Fibroblast of skin of right biceps (primary cell): ENCODE results near the gene TYMP.

Source experiments
- DNase-seq: peaks from one replicate; pipeline ENCODE4 v3.0.0-alpha.2; 2013

Gene TYMP

GRCh38 chr22:50504369-50505211 lies 25.2 kb downstream of the TYMP start:
- no peak for DNase-seq

- DNase-seq = no peak
These were observed 26.2 kb downstream of the TYMP start for GRCh38 chr22:50503475-50504145.

DNA sequence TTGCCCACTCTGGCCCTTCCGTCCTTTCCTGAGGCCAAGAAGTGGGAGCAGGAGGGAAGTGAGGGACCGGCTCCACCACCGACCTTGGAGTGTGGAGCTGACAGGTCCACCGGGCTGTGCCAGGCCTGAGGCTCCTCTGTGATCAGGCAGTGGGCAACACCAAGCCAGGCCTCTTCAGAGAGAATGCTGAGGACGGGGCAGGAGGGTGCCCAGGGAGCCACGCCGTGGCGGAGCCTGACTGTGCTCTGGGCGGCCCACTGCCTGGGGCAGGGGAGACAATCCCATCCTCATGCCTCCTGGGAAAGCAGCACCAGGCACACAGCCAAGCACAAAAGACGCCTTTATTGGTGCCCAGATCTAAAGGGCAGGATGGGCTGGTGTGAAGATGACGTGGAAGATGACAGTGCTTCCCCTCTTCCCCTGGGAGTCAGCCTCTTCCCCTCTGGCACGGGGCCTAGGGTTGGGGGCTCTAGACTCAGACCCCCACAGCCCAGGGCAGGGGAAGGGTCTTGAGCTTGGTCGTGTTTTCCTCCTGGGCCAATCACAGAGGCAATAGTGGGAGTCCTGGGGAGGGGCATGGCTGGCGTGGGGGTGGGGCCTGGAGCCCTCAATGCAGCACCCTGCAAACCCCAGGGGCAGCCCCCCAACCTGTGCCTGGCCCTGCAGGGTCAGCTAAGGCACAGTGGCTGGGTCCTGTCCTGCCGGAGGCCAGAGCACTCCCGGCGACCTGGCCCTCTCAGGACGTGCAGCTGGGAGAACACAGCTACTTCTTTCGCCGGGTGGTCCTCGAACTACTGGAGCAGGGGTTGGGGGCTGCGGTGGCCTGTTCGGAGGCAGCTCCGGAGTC lies 27.0 kb downstream of the TYMP start:
- no peak for DNase-seq

GRCh38 chr22:50502096-50502495 lies 27.7 kb downstream of the TYMP start:
- DNase-seq = no peak

DNA sequence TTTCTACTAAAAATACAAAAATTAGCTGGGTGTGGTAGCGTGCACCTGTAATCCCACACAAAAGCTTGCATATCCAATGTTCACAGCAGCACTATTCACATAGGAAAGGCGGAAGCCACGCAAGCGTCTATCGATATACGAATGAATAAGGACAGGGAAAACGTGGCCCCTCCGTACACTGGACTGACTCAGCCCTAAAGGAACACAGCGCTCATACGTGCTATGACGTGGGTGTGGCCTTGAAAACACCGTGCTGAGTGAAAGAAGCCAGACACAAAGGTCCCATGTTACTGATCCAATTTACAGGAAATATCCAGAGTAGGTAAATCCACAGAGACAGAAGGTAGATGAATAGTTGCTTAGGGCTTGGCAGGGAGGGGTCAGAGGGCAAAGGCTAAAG lies 29.4 kb downstream of the TYMP start:
- no peak for DNase-seq

- peak; percentile 55 for DNase-seq
These were observed 31.4 kb downstream of the TYMP start for GRCh38 chr22:50498322-50498890.

DNA sequence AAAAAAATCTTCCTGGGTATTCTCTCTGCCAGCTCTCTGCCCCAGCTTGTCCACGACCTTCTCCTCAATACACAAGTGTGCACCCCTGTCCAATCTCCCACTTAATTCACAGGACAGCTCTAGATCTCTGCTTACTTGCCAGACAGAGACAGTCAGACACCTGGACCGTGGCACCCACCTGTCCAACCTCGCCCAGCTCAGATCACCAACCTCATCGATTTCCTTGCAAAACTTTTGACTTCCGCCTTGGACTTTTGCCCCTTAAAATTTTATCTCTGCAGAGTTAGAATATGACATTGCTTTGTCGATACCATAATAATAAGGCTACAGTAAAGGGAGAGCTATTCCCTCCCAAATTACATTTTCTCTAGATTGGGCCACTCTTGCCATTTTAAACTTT lies 32.7 kb downstream of the TYMP start:
- no peak for DNase-seq

- no peak for DNase-seq
These were observed 39.1 kb downstream of the TYMP start for GRCh38 chr22:50490531-50491308.

DNA sequence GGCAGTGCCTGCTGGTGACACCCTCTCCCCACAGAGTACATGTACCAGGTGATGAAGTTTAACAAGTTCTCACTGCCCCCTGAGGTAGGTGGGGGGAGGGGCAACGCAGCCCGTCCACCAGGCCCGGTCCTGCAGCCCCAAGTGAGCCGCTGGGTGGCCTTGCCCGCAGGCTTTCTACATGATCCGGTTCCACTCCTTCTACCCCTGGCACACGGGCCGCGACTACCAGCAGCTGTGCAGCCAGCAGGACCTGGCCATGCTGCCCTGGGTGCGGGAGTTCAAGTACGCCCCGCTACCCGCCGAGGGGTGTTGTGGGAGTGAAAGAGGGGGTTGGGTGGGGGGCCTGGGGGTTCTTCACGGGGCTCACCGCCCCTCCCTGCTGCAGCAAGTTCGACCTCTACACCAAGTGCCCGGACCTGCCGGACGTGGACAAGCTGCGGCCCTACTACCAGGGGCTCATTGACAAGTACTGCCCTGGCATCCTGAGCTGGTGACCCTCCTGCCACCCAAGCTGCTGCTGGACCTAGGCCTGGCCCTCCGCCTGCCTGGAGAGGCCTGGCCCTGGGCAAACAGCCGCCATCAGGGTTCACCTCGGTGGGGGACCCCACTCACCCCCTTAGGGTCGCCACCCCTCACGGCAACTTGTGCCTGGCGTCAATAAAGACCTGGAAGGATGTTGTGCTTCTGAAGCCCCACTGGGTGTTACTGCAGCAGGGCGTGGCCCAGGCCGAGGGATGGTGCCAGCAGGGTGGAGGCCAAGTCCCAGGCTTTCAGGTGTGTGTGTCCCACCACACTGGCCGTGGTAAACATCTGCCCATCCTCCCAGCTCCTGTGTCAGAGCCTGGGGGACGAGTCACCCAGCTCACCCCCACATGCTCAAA lies 40.2 kb downstream of the TYMP start:
- DNase-seq = no peak

GRCh38 chr22:50488886-50489285 lies 40.9 kb downstream of the TYMP start:
- no peak for DNase-seq

GRCh38 chr22:50488006-50488677 lies 41.7 kb downstream of the TYMP start:
- no peak for DNase-seq

GRCh38 chr22:50487290-50488005 lies 42.4 kb downstream of the TYMP start:
- no peak for DNase-seq

GRCh38 chr22:50486561-50487289 lies 43.1 kb downstream of the TYMP start, which contains the start of gene MIOX:
MIOX (plus strand) TSS chr22:50486859; CDS start chr22:50486898, 39 bp downstream.
- DNase-seq = no peak

DNA sequence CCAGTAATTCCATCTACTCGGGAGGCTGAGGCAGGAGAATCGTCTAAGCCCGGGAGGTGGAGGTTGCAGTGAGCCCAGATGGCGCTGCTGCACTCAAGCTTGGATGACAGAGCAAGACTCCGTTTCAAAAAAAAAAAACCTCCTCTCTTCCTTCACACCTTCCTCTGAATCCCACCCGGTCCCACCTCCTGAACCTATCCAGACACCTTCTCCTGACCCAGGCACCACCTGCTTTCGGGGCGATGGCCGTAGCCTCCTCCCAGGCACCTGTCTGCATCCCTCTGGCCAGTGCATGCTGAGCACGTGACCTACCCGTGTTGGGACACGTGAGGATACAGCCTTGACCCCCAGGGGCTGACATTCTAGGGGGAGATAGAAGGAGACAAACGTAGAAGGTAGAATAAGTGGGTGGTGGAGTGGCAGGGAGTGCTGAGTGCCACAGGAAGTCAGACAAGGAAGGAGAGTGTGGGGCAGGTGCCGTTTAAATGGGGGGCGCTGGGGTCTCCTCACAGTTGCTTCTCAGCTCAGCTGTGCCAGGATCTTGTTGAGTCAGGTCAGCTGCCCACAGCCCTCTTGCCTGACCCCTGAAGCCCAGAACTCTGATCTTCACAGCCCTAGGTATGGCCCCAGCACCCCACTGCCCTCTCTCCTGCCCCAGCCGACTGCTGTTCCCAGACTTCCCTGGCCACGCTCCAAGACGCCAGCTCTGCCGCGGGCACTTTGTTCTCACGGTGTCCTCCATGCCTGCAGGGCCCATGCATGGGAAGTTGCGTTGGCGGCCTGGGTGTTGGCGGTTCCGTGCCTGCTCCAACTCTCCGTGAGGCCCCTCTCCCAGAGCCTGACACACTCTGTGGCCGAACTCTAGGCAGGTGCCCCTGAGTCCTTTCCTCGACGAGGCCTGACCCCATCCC lies 44.3 kb downstream of the TYMP start:
- DNase-seq = no peak

GRCh38 chr22:50483977-50484853 lies 45.6 kb downstream of the TYMP start:
- no peak for DNase-seq

- DNase-seq = no peak
These were observed 46.3 kb downstream of the TYMP start for GRCh38 chr22:50483556-50483955.

GRCh38 chr22:50483106-50483505 lies 46.7 kb downstream of the TYMP start:
- no peak for DNase-seq
